HG03039 (cell line): ENCODE results near the gene MED22.

ENCODE experiments used
- ATAC-seq: cut with Tn5 transposase; IDR thresholded peaks from one replicate; pipeline ENCODE4 v1.9.1; 2021; ENCODE audit warnings: mild to moderate bottlenecking, moderate library complexity; ENCODE audit not compliant: unreplicated experiment

Gene MED22

DNA sequence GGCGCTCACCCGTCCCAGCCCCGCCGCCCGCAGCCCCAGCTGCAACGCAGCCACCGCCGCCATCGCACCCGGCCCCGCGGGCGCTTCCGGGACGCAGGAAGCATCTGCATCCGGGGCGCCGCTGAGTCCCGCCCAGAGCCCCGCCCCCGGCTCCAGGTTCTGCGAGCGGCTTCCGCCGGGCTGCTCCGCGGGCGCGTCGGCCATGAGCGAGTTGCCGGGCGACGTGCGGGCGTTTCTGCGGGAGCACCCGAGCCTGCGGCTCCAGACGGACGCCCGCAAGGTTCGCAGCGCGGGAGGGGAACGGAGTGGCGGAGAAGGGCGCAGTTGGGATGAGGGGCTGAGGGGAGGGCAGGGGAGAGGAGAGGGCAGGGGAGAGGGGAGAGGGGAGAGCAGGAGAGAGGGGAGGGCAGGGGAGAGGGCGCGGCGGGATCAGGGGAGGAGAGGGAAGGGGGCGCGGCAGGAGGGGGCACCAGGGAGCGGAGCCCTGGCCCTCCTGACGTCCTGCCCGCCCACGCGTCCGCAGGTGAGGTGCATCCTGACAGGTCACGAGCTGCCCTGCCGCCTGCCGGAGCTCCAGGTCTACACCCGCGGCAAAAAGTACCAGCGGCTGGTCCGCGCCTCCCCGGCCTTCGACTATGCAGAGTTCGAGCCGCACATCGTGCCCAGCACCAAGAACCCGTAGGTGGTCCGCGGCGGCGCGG lies 8.6 kb upstream of the MED22 start, which contains the start of the genes SURF1 and SURF2:
SURF1 (minus strand) TSS at position 97 of the 701 bp plus-strand sequence; CDS start at position 63, 34 bp downstream.
SURF2 (plus strand) TSS at position 160 of the 701 bp plus-strand sequence; CDS start at position 203, 43 bp downstream.
- peak; percentile 52 for ATAC-seq

DNA sequence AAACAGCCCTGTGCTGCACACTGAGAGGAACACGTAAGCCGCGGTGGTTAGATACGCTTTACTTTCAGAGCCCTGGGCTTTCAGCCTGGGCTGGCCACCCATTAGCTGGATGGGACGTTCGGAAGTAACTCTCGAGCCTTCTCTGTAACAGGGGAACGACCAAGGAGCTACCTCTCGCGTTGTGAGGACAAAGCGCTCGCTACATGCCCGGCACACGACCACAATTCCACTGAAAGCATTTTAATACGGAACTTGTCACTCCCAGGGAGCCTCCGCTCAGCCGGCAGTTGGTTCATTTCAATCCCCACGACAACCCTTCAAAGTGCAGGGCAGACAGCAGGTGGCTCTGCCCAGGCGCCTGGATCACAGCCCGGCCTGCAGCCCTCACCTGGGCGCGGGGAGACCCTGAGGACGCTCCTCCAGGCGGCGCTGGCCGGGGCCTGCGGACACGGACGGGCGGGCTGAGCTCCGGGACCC lies 8.0 kb upstream of the MED22 start:
- ATAC-seq: peak; percentile 24

DNA sequence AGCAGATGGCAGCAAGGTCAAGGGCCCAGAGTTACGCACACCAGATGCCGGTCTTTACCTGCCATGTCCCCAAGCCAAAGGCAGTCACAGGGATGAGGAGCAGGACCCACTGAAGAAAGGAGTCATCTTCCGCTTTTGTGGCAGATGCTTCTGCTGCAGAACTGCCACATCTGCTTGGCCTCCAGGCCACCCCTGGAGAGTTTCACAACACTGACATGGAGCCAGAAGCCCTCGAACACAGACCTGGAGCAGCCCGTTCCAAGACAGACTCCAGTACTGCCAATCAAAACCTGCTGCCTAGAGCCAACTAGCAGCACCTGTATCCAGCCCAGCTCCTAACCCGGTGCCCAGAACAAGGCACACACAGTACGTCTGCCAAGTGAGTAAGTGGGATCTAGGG lies 6.8 kb upstream of the MED22 start:
- ATAC-seq: no peak

DNA sequence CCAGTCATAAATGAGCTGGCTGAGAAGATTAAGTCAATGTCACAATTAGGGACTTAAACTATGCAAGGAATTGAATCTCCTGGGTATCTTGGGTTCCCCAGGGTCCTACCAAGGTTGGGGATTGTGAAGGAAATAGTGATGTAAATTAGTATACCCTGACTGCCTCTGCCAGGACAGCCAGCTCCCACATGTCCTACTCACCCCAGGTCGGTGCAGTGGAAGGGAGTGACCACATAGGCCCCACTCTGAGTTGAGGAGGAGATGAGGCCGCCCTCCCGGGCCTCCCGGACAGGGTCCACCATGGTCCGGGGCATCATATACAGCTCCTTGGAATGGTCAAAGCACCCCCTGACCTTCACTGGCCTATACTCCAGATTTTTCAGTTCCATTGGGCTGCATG lies 5.6 kb upstream of the MED22 start:
- ATAC-seq: no peak

DNA sequence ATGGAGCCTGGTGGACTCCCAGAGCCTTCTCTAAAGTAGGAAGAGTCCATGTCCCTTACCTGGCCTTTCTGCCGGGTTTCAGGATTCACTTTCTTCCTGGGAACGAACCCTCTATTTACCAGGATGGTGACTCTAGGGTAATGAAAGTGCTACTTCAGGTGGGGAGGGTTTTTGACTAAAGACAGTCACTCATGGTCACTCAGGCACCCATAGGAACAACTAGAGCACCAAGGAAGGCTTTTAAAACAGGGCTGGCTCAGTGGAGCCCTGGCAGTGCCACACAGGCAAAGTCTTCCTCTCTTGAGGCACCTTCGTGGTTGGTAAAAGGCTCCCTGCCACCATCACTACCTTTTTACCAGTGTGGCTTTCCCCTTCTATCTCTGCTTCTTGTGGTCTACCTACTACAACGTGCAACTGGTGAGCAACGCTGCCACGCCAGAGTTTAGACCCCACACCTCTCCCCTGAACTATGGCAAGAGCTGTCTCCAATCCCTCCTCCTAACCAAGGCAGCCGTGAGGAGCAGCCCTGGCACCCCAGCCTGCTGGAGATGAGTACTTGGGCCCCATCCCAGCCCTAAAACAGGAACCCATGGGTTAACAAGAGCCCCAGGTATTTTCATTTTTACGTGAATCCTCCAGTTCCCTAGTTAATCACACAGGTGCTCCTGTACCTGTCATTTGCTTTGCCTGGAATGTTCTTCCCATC lies 4.9 kb upstream of the MED22 start:
- no peak for ATAC-seq

DNA sequence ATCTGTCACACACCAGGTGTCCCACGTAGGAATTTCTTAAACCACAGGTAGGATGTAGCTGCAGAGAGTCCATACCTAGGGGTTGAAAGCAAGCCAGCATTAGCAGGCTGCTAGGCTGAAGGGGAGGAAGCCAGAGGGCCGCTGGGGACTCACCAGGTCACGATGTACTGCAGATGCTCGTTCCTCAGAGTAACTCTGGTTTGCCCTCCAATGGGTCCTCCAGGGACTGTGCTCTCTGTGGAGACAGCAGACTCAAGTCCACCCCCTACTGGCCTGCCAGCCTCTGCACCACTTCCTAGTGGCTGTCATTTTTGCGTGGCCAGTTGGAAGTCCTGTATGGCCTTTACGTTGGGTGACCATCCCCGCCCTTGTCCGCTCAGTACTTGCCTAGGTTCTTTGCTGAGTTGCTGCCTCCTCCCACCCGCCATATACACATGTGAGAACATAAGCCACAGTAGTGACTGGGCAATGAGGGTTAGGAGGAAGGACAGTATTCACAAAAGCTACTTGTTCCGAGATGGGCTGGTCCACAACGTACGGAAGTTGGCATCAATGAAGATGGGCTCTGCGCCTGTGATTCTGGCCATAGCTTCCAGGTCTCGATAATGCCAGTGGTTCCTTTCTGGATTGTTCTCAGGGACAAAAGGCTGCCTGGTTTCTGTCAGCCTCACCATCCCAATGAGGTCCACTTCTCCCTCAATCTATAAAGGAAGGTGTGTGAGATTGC lies 4.1 kb upstream of the MED22 start:
- no peak for ATAC-seq

DNA sequence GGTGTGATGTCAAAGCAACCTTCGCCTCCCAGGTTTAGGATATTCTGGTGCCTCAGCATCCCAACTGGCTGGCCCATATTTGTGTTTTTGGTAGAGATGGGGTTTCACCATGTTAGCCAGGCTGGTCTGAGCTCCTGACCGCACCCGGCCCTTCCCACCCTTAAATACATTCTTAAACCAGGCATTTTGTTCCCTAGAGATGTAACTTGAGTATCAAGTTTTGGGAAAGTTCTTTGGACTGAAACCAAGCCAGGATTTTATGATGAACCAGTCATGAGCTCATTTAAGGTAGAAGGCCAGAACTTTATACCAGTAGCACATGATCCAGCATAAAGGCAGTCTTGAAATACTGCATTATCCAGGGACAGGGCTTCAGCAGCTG lies 3.6 kb upstream of the MED22 start:
- ATAC-seq: no peak

DNA sequence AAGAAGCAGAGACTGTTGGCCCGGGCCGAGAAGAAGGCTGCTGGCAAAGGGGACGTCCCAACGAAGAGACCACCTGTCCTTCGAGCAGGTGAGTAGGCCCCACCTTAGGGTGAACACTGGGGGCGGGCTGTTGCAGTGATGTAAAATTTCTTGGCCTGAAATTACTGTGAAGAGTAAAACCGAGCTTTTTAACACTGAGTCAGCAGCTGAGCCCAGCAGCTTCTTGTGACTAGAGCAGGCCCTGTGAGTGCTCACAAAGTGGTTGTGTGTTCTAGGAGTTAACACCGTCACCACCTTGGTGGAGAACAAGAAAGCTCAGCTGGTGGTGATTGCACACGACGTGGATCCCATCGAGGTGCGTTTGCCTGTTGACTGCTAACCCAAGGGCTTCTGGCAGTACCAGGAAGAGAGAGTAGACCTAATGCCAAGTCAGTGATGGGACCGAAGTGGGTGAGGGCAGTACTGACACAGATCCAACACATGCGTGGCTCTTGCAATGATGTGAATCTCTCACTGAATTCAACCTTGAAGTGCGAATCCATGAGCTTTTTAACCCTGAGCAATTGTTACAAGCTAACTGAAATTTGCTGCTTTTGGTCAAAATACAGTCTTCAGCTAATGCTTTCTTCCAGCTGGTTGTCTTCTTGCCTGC lies 2.2 kb upstream of the MED22 start:
- no peak for ATAC-seq

DNA sequence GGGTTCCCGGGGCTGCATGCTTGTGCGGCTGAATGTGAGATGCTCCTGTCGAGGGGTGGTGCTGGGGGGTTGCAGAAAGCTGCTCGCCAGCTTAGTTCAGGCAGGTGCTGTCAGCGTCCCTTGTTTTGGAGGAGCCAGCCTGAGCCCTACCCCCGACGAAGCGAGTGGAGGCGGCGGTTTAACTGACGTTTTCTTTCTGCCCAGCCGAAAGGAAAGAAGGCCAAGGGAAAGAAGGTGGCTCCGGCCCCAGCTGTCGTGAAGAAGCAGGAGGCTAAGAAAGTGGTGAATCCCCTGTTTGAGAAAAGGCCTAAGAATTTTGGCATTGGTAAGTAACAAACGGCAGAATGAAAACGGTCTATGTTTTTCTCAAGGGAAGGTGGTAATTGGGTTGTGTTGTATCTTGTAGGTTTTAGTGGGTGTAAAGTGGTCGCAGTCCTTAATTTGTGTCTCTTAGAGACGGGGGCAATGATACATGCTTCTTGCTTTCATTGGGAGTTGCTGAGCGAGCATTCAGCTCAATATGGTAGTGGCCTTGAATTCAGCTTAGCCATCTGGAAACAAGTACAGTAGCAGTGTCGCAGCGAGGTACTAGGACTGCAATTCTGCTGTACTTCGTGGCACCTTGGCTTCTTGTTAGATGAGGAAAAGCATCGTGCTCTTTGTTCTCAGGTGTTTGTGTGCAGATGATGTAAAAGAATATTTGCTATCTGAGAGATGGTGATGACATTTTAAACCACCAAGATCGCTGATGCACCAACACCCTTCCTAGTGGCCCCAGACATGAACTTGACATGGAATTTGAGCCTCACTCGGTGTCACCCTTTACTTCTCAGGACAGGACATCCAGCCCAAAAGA lies 1.0 kb upstream of the MED22 start:
- ATAC-seq: no peak

DNA sequence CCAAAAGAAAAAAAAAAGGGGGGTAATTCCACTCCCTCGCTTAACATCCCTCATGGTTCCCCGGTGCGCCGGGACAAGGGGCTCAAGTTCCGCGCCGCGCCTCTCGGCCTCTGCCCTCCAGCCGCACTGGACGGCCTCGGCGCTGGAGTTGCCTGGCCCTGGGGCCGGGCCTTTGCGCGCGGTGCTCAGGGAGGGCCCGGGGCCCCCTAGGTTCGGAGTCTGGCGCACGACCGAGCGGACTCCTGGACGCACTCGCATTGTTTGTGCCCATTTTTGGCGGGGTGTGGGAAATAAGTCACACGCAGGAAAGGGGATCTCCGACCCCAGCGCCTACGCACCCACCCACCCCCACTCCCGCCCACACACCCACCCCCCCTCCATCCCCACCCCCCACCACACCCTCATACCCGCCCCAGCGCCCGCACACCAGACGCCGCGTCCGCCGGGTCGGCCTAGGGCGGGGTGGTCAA lies 381 bp downstream of the MED22 start:
- ATAC-seq: no peak

DNA sequence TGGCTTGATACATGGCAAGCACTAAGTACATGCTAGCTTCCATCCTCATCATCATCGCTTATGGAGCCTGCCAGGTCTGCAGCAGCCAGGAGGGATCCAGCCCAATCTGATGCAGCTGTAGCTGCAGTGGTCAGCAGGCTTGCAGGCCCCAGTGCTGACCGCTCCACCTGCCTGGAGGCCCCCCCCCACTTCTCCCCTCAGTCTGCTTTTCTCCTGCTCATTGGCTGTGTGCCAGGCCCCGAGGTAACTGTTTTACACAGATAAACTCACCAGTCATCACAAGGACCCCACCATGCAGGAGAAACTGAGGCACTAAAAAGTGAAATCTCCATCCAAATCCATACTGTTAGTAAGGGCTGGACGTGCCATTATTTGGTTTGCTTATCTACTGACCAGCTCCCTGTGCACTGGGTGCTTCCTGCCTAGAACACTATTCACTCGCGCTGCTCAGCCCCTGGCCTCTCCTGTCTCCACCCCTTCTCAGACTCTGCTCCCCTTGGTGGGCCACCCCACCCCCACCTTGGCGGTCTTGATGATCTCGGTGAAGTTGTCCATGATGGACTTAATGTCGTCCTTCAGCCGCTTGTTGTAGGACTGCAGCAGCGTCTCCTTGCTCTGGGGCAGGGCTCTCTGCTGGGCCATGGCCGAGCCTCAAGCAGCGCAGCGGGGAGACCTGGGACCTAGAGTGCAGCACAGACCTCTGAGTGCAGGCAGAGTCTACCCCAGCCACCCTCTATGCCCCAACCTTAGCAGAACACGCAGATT lies 1.7 kb downstream of the MED22 start:
- ATAC-seq: no peak

DNA sequence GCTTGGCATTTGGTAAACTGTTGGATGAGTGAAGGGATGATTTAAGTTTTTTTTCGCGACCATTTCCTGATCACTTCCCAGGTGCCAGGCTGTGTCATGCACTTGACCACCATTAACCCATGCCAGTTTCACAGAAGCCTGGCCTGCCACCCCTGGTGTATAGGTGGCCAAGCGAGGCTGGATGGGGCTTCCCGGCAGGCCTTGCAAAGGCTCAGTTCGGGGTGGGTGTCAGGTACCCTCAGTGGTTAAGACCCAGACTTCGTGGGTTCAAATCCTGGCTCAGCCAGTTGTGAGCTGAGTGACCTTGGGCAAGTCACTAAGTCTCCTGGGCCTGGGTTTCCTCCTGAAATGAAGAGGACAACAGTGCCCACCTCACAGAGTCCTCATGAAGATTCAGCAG lies 2.3 kb downstream of the MED22 start:
- ATAC-seq: no peak

DNA sequence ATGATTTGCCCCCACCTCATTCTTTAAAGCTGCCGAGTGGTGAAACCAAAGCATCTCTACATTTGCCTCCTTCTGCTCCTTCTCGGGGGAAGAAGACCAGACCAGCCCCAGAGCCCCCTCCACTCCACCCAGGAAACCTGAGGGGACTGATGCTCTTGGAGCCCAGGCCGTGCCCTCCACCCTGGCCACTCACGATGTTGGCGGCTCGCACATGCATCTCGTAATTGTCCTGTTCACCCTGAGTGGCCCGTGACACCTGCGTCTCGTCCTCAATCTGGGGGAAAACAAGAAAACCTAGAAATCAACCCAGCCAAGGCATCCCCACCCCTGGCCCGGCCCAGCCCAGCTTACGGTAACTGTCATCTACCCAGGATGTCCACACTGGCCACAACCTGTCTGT lies 3.0 kb downstream of the MED22 start:
- no peak for ATAC-seq

DNA sequence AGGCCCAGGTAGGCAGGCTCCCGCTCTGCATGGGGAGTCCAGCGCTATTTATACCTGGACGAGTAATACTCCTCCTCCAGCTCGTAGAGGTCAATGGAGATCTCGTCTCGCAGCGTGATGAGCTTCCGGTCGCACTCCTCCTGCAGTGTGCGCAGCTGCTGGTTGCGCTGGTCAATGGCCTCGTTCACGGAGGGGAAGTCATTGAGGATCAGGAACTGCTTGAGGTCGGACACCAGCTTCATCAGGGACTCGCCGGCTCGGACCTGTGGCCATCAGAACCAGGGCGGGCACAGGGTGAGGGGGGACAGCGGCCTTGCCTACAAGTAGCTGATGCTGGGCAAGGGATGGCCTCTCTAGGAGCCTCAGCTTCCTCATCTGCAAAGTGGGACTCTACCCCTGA lies 3.9 kb downstream of the MED22 start:
- no peak for ATAC-seq

DNA sequence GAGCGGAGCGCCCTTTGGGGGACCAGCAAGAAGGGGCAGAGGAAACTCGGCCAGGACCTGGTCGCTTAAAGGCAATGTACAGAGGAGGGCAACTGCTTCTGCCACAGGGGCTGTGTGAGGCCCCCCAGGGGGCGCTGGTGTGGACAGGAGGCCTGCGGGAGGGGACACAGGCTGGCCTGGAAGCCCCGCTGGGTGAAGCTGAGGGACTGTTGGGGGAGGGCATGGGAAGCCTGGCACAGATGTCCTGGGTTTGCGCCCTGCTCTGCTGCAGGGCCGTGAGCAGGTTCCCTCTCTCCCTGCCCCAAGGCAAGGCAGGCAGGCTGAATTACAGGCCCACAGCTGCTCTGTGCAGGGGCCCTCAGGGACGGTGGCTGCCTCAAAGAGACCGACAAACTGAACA lies 5.4 kb downstream of the MED22 start:
- no peak for ATAC-seq

DNA sequence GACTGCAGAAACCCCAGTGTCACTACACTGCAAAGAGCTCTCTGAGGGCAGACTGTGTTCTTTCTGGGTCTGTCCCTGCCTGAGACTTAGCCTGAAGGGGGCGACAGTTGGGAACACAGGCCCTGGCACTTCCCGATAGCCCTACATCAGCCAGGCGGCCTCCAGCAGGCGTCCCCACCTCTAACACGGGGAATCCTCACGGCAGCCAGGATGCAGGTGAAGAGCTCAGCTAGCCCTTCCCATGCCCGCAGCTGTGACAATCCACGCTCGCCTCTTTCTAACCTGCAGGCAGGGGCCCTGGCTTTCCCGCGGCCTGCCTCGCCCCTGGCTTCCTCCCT lies 5.9 kb downstream of the MED22 start:
- ATAC-seq: no peak

DNA sequence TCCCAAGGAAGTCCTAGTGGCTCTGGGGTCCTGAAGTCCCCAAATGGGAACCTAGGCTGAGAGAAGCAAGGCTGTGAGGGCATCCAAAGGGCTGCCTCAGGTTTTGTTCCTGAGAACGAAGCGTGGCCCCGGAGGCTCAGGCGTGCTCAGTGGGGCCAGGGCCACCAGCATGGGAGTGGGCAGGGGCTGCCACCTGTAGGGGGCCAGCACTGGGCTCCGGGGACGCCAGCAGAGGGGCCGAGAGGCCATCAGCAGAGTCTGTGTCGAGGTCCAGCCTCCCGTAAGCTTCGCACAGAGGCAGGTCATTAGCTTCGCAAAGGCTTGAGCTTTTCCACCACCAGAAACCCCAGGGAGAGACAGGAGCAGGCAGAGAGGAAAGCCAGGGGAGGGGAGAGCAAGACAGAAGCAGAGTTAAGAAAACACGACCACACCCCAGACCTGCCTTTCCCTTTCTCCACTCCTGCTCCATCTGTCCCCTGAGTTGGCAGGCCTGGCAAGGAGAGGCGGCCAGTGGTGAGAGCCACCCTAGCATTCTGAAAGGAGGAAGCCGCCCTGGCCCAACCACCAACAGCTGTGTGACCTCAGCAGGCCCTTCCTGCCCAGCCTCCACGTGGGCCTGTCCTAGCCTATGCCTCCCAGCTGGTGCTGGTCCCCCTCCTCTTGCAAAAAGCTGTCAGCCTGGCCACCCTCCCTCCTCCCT lies 6.4 kb downstream of the MED22 start:
- ATAC-seq: no peak

DNA sequence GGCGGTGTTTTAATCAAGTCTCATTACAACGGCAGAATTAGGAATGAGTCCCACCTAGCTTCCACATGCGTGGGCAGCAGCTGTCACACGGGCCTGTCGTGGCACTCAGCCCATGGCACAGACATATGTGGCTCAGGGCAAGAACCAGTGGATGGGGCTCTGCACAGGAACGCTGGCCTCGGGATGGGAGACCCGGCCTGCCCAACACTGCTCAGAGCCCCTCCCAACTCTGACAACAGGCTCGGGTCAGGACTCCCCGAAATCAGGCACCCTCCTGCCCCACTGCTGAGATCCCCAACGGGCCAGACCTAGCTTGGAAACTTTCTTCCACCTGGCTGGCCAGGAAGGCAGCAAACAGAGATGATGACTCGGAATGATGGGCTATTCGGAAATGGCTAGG lies 7.0 kb downstream of the MED22 start:
- no peak for ATAC-seq

DNA sequence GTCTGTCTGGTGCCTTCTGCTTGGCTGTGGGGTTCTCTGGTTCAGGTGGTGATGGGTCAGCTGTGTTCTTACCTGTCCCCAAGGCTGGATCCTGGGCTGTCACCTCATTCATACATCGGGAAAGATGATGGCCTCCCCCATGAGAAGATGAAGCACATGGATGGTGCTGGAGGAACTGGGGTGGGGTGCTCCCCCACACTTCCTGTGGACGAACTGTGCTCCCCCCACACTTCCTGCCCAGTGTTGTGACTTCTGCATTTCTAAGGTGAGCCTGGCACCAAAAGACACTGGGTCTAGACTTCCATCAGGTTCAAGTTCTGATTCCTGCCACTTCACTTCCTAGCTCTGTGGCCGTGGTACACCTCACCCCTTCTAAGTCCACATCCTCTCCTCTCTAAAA lies 7.7 kb downstream of the MED22 start:
- ATAC-seq: no peak
